NCI-H526 (cell line): ENCODE data around the gene PTPN23.

Experiments used
- DNase-seq, 2 experiments: peaks; one replicate each; lab custom pipeline; 2025; lab: John Stamatoyannopoulos, UW

The PTPN23 gene

GRCh38 chr3:47405820-47406761 is 25.3 kb downstream of the PTPN23 start:
- DNase-seq: no peak

DNA sequence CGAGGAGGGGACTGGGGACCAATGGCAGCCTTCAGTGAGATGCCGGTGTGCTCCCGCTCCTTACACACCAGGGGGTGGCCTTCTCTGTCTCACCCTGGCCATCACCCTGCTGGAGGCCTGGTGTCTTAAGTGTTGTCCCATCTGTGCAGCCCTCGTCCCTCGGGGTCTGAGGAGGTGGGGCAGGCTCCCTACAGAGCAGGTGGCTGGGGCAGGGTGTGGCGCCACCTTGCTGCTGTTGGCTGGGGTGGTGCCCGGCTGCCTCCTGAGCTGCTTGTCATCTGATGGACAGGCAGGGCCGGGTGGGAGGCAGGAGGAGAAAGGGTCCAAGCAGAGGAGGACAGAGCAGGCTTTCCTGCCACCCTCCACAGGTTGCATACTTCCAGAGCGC is 25.9 kb downstream of the PTPN23 start:
- DNase-seq: peak in 1 of 2 experiments; percentile 47

- no peak for DNase-seq
Observed at GRCh38 chr3:47407237-47407636, 26.4 kb downstream of the PTPN23 start.

DNA sequence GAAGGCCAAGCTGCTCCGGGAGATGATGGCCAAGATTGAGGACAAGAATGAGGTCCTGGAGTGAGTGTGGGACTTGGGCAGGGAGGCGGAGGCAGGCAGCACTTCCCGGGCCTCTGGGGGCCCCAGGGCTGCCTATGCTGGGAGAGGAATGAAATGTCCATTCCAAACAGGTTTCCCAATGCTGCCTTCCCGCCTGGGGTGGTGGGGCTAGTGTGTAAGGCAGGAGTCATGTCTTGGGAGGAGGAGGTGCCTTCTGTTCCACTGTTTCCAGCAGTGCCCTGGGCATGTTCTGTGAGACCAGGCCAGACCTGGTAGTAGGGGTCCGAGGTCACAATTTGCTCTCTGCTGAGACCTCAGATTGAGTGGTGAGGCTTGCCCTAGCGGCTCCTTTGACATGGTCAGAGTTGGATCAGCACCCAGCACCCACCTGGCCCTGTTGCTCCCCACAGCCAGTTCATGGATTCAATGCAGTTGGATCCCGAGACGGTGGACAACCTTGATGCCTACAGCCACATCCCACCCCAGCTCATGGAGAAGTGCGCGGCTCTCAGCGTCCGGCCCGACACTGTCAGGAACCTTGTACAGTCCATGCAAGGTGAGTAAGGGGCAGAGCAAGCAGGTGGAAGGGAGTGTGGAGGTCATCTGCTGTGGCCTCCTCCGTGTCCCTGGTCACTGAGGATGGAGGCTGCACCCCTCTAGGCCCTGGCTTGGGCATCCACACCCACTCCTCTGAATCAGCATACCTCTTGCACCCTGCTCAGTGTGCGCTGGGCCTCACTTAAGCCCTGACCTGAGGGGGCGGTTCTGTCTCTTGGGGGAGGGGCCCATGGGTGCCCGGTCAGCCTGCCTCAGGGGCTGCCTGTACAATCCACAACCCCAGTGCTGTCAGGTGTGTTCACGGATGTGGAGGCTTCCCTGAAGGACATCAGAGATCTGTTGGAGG is 27.3 kb downstream of the PTPN23 start:
- no peak for DNase-seq

DNA sequence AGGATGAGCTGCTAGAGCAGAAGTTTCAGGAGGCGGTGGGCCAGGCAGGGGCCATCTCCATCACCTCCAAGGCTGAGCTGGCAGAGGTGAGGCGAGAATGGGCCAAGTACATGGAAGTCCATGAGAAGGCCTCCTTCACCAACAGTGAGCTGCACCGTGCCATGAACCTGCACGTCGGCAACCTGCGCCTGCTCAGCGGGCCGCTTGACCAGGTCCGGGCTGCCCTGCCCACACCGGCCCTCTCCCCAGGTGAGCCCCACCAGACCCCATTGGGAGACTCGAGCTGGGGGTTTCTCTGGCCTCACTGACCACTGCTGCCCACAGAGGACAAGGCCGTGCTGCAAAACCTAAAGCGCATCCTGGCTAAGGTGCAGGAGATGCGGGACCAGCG is 28.0 kb downstream of the PTPN23 start:
- no peak for DNase-seq

GRCh38 chr3:47409284-47409683 is 28.5 kb downstream of the PTPN23 start:
- DNase-seq: no peak

DNA sequence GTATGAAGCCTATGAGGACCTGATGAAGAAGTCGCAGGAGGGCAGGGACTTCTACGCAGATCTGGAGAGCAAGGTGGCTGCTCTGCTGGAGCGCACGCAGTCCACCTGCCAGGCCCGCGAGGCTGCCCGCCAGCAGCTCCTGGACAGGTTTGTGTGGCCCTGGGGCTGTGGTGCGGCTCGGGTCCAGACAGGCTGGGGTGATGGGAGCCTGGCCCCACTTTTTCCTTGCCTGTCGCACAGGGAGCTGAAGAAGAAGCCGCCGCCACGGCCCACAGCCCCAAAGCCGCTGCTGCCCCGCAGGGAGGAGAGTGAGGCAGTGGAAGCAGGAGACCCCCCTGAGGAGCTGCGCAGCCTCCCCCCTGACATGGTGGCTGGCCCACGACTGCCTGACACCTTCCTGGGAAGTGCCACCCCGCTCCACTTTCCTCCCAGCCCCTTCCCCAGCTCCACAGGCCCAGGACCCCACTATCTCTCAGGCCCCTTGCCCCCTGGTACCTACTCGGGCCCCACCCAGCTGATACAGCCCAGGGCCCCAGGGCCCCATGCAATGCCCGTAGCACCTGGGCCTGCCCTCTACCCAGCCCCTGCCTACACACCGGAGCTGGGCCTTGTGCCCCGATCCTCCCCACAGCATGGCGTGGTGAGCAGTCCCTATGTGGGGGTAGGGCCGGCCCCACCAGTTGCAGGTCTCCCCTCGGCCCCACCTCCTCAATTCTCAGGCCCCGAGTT is 29.0 kb downstream of the PTPN23 start:
- no peak for DNase-seq

DNA sequence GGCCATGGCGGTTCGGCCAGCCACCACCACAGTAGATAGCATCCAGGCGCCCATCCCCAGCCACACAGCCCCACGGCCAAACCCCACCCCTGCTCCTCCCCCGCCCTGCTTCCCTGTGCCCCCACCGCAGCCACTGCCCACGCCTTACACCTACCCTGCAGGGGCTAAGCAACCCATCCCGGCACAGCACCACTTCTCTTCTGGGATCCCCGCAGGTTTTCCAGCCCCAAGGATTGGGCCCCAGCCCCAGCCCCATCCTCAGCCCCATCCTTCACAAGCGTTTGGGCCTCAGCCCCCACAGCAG is 29.5 kb downstream of the PTPN23 start:
- DNase-seq: no peak

DNA sequence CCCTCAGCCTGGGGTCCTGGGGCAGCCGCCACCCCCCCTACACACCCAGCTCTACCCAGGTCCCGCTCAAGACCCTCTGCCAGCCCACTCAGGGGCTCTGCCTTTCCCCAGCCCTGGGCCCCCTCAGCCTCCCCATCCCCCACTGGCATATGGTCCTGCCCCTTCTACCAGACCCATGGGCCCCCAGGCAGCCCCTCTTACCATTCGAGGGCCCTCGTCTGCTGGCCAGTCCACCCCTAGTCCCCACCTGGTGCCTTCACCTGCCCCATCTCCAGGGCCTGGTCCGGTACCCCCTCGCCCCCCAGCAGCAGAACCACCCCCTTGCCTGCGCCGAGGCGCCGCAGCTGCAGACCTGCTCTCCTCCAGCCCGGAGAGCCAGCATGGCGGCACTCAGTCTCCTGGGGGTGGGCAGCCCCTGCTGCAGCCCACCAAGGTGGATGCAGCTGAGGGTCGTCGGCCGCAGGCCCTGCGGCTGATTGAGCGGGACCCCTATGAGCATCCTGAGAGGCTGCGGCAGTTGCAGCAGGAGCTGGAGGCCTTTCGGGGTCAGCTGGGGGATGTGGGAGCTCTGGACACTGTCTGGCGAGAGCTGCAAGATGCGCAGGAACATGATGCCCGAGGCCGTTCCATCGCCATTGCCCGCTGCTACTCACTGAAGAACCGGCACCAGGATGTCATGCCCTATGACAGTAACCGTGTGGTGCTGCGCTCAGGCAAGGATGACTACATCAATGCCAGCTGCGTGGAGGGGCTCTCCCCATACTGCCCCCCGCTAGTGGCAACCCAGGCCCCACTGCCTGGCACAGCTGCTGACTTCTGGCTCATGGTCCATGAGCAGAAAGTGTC is 30.2 kb downstream of the PTPN23 start:
- no peak for DNase-seq

DNA sequence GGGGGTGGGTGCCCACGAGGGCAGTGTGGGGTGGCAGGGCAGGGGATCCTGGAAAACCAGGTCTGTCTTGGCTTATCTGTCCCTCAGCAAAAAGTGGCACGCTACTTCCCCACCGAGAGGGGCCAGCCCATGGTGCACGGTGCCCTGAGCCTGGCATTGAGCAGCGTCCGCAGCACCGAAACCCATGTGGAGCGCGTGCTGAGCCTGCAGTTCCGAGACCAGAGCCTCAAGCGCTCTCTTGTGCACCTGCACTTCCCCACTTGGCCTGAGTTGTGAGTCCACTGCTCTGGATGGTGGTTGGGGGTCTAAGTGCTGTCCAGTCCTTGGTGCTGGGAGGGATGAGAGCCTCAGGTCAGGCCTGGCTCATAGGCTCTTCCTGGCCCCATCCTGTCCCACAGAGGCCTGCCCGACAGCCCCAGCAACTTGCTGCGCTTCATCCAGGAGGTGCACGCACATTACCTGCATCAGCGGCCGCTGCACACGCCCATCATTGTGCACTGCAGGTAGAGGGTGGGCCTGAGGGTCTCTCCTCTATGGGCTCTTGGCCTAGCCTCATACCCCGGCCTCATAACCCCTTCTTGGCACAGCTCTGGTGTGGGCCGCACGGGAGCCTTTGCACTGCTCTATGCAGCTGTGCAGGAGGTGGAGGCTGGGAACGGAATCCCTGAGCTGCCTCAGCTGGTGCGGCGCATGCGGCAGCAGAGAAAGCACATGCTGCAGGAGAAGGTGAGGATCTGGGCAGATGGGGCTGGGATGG is 31.1 kb downstream of the PTPN23 start:
- no peak for DNase-seq

DNA sequence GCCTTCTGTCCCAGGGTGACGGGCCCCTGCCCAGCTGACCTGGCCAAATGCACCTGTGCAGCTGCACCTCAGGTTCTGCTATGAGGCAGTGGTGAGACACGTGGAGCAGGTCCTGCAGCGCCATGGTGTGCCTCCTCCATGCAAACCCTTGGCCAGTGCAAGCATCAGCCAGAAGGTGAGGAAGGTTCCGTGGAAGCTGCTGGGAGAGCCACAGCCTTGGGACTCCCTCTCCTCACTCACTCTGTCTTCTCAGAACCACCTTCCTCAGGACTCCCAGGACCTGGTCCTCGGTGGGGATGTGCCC is 31.6 kb downstream of the PTPN23 start:
- no peak for DNase-seq

DNA sequence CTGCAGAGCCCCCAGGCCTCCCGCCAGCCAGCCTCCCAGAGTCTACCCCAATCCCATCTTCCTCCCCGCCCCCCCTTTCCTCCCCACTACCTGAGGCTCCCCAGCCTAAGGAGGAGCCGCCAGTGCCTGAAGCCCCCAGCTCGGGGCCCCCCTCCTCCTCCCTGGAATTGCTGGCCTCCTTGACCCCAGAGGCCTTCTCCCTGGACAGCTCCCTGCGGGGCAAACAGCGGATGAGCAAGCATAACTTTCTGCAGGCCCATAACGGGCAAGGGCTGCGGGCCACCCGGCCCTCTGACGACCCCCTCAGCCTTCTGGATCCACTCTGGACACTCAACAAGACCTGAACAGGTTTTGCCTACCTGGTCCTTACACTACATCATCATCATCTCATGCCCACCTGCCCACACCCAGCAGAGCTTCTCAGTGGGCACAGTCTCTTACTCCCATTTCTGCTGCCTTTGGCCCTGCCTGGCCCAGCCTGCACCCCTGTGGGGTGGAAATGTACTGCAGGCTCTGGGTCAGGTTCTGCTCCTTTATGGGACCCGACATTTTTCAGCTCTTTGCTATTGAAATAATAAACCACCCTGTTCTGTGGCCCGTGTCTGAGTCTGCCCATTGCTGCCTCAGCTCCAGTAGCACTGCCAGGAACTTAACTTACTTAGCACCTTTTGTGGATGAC is 32.2 kb downstream of the PTPN23 start:
- DNase-seq: no peak

DNA sequence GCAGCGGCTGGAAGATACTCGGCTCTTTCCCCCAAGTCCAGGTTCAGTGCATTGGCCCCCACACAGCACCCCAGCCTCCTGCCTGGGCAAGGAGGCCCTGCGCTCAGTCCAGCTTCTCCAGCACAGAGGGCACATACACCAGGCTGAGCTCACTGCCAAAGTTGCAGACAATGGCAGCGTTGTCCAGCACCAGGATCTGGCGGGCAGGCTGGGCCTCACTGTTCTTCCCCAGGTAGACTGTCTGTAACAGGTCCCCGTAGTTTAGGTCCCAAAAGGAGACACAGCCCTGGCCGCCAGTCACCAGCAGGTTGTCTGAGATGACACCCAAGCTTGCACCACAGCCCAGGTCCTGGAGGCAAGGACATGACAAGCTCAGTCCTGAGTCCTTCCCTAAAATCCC is 32.9 kb downstream of the PTPN23 start:
- no peak for DNase-seq

DNA sequence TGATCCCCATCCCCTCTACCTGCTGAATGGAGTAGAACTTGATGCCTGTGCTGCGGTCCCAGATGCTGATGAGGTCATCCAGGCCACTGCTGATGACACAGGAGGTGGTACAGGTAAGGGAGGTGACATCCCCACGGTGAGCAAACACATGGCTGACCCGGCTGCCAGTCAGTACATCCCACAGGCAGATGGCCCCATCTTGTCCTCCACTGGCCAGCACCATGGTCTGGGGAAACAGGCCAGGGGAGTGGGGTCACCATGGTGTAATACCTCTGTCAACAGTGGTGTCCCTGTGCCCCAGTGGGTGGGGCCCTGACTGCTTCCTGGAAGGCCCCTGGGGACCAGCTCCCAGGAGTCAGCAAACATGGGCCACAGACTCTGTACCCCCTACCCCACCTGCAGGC is 33.3 kb downstream of the PTPN23 start:
- DNase-seq: no peak

DNA sequence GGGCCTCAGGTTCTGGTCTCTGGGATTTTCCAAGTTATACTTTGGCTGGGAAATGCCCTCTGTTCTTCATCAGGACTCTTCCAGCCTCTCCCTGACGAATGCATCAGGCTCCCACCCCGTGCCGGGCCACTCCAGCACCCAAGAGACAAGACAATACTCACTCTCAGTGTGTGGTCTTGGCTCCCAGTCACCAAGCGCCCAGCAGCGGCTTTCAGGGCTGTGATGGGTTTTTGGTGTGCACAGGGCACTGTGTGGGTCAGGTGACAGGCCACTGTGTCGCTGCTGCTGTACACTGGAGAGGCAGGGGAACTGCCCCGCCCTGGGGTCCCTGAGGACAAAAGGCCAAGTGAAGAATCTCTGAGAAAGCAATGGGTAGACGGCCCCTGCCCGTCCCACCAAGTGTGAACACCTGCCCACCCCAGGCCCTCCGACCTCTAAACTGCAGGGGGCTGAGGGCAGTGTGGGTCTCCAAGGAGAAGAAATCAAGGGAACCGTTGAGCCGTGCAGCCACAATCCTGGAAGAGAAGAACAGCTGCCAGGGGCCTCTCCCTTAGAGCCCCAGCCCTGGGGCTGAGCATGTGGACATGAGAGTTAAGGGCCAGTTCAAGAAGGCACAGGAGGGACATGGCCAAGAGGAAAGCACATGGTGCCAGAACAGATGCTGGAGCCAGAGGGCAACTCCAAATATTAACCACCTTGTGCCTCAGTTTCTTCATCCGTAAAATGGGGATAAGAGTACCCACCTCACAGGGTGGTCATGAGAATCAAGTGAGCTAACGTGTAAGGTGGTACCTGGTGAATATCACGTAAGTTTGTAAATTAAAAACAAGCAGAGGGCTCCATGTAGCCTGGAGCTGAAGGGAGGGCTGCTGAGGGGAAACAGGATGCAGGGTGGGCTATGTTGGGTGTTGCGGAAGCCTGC is 34.1 kb downstream of the PTPN23 start:
- DNase-seq: no peak

- DNase-seq: no peak
Observed at GRCh38 chr3:47416041-47416440, 35.2 kb downstream of the PTPN23 start.

GRCh38 chr3:47418167-47419082 is 37.6 kb downstream of the PTPN23 start:
- DNase-seq: peak in 1 of 2 experiments; percentile 48
